Measurements from ENCODE around the gene COX19. TPM values are rescaled to one million over a fixed set of nuclear protein-coding genes. Genes with fewer than 3 reads are reported as not detected.

COX19 gene
- total RNA-seq, 1 donor from 2014 or later: 2.1 TPM

DNA sequence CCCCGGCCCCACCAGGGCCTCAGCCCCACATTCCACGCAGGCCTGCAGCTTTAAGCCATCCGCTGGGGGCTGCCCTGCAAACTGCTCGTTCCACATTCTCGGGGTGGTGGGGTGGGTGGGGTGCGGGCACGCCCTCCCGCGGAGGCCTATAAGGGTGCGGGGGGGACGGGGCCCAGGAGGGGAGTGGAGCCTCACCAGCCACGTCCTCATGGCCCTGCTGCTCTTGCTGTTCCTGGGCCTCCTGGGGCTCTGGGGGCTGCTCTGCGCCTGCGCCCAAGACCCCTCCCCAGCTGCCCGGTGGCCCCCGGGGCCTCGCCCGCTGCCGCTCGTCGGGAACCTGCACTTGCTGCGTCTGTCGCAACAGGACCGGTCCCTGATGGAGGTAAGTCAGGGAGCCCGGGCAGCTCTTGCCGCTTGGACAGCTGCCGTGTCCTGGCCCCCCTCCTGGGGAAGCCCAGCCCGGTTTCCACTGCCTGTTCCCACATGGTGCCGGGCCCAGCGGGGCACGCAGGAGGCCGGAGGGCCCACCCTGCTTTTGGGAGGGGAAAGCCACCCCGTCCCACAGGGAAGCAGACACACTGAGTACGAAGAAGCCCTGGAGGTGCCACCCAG is 7.8 kb upstream of the COX19 start, which contains the start of gene CYP2W1:
TSS of gene CYP2W1 (plus strand) at position 178 of the 612 bp plus-strand sequence. CDS start at position 209, 31 bp downstream.
- H3K4me1 ChIP-seq: no peaks in the 10 kb centered on the region
- no peak within 1 kb of the TSS for H3K4me3 ChIP-seq
- no peaks in the 10 kb centered on the region for H3K27me3 ChIP-seq
- TF ChIP-seq, protein P1, sequence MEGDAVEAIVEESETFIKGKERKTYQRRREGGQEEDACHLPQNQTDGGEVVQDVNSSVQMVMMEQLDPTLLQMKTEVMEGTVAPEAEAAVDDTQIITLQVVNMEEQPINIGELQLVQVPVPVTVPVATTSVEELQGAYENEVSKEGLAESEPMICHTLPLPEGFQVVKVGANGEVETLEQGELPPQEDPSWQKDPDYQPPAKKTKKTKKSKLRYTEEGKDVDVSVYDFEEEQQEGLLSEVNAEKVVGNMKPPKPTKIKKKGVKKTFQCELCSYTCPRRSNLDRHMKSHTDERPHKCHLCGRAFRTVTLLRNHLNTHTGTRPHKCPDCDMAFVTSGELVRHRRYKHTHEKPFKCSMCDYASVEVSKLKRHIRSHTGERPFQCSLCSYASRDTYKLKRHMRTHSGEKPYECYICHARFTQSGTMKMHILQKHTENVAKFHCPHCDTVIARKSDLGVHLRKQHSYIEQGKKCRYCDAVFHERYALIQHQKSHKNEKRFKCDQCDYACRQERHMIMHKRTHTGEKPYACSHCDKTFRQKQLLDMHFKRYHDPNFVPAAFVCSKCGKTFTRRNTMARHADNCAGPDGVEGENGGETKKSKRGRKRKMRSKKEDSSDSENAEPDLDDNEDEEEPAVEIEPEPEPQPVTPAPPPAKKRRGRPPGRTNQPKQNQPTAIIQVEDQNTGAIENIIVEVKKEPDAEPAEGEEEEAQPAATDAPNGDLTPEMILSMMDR (IDR thresholded peaks at IDR 0.05): no peak
- no peaks in the 10 kb centered on the region for H3K36me3 ChIP-seq
- H3K9me3 ChIP-seq: no peaks in the 10 kb centered on the region
- DNase-seq (ENCODE audit: low spot score in 2 of 2): no peak
- H3K27ac ChIP-seq: no peak within 1 kb of the TSS
- intact Hi-C loops (cut with DNase I): no loop called here

DNA sequence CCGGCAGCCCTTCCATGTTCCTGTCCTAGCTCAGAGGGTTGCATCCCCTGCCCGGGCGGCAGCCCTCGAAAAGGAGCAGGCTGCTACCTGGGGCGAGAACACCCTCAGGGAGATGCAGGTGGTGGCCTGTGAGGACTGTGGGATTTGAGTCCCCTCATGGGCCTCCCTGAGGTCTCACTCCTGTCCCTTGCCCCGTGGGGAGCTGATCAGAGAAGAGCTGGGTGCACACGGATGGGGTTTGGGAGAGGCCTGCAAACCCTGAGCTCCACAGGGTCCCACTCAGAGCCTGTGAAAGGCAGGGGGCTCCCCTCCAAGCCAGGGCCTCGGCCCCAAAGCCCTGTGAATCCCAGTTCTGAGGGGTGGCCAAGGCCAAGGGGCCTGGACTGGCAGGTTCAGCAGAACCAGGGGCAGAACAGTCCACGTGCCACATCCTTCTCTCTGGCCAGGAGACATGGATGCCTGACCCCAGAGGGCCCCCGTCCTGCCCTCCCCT is 7.2 kb upstream of the COX19 start:
- Histone ChIP-seq H3K4me3 (no peak overlapping the region), H3K9me3 (no peaks in the 10 kb centered on the region), H3K27me3 (no peaks in the 10 kb centered on the region), H3K36me3 (no peaks in the 10 kb centered on the region), H3K4me1 (no peaks in the 10 kb centered on the region), H3K27ac (no peak overlapping the region)
- no peak for DNase-seq (ENCODE audit: low spot score in 2 of 2)
- TF ChIP-seq, protein P1 (IDR thresholded peaks at IDR 0.05): no peak
- intact Hi-C loops (cut with DNase I): no loop called here

GRCh38 chr7:981793-982510 is 6.6 kb upstream of the COX19 start:
- no peaks in the 10 kb centered on the region for H3K36me3 ChIP-seq
- no peaks in the 10 kb centered on the region for H3K27me3 ChIP-seq
- DNase-seq (ENCODE audit: low spot score in 2 of 2): no peak
- intact Hi-C loops (cut with DNase I): no loop called here
- H3K9me3 ChIP-seq: no peaks in the 10 kb centered on the region
- H3K27ac ChIP-seq: no peak overlapping the region
- H3K4me1 ChIP-seq: no peaks in the 10 kb centered on the region
- TF ChIP-seq, protein P1 (IDR thresholded peaks at IDR 0.05): no peak
- no peak overlapping the region for H3K4me3 ChIP-seq

DNA sequence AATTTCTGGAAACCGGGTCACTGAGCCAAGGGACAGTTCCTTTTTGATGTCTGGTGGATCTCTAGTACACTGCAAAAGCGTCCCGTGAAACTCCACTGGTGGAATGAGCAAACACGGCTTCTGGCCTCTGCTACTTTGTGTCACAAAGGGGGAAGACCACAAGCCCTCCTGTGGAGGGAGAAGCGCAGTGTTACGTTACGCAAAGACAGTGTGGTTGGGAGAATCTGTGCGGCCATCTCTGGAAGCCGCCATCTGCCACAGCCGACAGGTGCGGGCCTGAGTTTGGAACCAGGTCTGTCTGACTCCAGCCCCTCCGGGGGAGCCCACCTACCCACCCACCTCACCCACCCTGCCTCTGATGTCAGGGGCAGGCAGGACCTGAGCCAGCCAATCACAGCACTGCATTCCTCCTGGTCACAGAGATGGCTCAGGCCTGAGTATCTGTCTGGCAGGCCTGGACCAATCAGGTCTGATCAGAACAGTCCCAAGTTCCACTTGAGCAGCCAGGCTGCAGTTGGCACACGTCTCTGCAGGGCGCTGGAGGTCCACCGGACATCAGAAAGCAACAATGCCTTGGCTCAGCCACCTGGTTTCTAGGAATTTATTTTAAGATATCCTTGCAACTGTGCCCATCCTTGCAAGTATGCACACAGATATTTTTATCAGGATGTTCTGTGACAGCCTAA is 4.7 kb upstream of the COX19 start:
- TF ChIP-seq, protein P1 (IDR thresholded peaks at IDR 0.05): no peak
- Histone ChIP-seq H3K27me3 (no peaks in the 10 kb centered on the region), H3K36me3 (no peaks in the 10 kb centered on the region), H3K27ac (no peak overlapping the region), H3K4me3 (no peak overlapping the region), H3K4me1 (peaks cover 0 to 3% of the 10 kb centered on the region in 2 donors), H3K9me3 (no peaks in the 10 kb centered on the region)
- intact Hi-C loops (cut with DNase I): no loop called here
- no peak for DNase-seq (ENCODE audit: low spot score in 2 of 2)

- Histone ChIP-seq H3K36me3 (no peaks in the 10 kb centered on the region), H3K4me1 (peaks cover 0 to 6% of the 10 kb centered on the region in 2 donors), H3K9me3 (no peaks in the 10 kb centered on the region), H3K4me3 (no peak overlapping the region), H3K27ac (no peak overlapping the region), H3K27me3 (no peaks in the 10 kb centered on the region)
- no peak for DNase-seq (ENCODE audit: low spot score in 2 of 2)
- TF ChIP-seq, protein P1 (IDR thresholded peaks at IDR 0.05): no peak
- intact Hi-C loops (cut with DNase I): no loop called here
Observed at GRCh38 chr7:979151-979550, 3.8 kb upstream of the COX19 start.
